ENCODE results near the gene KIFC3.

- TF ChIP-seq, protein P1, sequence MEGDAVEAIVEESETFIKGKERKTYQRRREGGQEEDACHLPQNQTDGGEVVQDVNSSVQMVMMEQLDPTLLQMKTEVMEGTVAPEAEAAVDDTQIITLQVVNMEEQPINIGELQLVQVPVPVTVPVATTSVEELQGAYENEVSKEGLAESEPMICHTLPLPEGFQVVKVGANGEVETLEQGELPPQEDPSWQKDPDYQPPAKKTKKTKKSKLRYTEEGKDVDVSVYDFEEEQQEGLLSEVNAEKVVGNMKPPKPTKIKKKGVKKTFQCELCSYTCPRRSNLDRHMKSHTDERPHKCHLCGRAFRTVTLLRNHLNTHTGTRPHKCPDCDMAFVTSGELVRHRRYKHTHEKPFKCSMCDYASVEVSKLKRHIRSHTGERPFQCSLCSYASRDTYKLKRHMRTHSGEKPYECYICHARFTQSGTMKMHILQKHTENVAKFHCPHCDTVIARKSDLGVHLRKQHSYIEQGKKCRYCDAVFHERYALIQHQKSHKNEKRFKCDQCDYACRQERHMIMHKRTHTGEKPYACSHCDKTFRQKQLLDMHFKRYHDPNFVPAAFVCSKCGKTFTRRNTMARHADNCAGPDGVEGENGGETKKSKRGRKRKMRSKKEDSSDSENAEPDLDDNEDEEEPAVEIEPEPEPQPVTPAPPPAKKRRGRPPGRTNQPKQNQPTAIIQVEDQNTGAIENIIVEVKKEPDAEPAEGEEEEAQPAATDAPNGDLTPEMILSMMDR (IDR thresholded peaks at IDR 0.05; ENCODE audit: low read length): no peak
- no peak for TF ChIP-seq EZH2 (optimal IDR thresholded peaks at IDR 0.05; ENCODE audit: low read depth, low read length)
These were observed 5.8 kb upstream of the KIFC3 start for GRCh38 chr16:57807968-57808528.
